Measurements from ENCODE around the gene WFIKKN2. TPM values are rescaled to one million over a fixed set of nuclear protein-coding genes. Genes with fewer than 3 reads are reported as not detected.

Gene WFIKKN2
- total and polyA plus RNA-seq, 2 of the 13 experiments (the other 11 are each of a cell fraction or from before 2014, with no cell fraction given), result not detected

GRCh38 chr17:50844117-50844700 lies 8.8 kb downstream of the WFIKKN2 start (continued):
- TF ChIP-seq HINFP (CRISPR knock-in tag; IDR thresholded peaks at IDR 0.05; ENCODE audit: low read depth) (no peak), U2AF1 (optimal IDR thresholded peaks at IDR 0.05; ENCODE audit: low read depth, low read length) (no peak), MBD4 (IDR thresholded peaks at IDR 0.05; ENCODE audit: borderline replicate concordance, low read length) (no peak), MED1 (CRISPR knock-in tag; IDR thresholded peaks at IDR 0.05) (peak; percentile 83), ETV5 (CRISPR knock-in tag; IDR thresholded peaks at IDR 0.05; ENCODE audit: borderline replicate concordance) (peak; percentile 72; the same call in 1 of the 2 replicates), SP5 (CRISPR knock-in tag; IDR thresholded peaks at IDR 0.05; ENCODE audit: borderline replicate concordance, low read depth) (peak; percentile 36; the same call in 1 of the 2 replicates), ELK4 (CRISPR knock-in tag; IDR thresholded peaks at IDR 0.05; ENCODE audit: borderline replicate concordance) (no peak), HES4 (CRISPR knock-in tag; IDR thresholded peaks at IDR 0.05; ENCODE audit: borderline replicate concordance) (no peak), POLR2A (IDR thresholded peaks at IDR 0.05; ENCODE audit: insufficient read depth in 1 of 2, low read depth in 2 of 2, low read length in 2 of 2) (peak in 1 of 2 experiments; percentile 47; a peak in 1 of 4 replicates), ZSCAN12 (CRISPR knock-in tag; IDR thresholded peaks at IDR 0.05) (no peak), NFE2L1 (CRISPR knock-in tag; IDR thresholded peaks at IDR 0.05; ENCODE audit: borderline replicate concordance) (no peak), KLF6 (CRISPR knock-in tag; IDR thresholded peaks at IDR 0.05) (0 out of 2 replicates have a peak, but pooled peaks have one; percentile 23), ZNF674 (CRISPR knock-in tag; IDR thresholded peaks at IDR 0.05; ENCODE audit: low read depth) (no peak), MBNL3 (CRISPR knock-in tag; conservative IDR thresholded peaks at IDR 0.05) (no peak), ZKSCAN1 (IDR thresholded peaks at IDR 0.05; ENCODE audit: low read length) (no peak), TOE1 (CRISPR knock-in tag; IDR thresholded peaks at IDR 0.05) (no peak)
- TF ChIP-seq, protein P1, sequence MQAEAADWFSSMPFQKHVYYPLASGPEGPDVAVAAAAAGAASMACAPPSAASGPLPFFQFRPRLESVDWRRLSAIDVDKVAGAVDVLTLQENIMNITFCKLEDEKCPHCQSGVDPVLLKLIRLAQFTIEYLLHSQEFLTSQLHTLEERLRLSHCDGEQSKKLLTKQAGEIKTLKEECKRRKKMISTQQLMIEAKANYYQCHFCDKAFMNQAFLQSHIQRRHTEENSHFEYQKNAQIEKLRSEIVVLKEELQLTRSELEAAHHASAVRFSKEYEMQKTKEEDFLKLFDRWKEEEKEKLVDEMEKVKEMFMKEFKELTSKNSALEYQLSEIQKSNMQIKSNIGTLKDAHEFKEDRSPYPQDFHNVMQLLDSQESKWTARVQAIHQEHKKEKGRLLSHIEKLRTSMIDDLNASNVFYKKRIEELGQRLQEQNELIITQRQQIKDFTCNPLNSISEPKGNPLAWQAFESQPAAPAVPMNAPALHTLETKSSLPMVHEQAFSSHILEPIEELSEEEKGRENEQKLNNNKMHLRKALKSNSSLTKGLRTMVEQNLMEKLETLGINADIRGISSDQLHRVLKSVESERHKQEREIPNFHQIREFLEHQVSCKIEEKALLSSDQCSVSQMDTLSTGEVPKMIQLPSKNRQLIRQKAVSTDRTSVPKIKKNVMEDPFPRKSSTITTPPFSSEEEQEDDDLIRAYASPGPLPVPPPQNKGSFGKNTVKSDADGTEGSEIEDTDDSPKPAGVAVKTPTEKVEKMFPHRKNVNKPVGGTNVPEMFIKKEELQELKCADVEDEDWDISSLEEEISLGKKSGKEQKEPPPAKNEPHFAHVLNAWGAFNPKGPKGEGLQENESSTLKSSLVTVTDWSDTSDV (CRISPR knock-in tag; IDR thresholded peaks at IDR 0.05), result no peak
- TF ChIP-seq, protein P2, sequence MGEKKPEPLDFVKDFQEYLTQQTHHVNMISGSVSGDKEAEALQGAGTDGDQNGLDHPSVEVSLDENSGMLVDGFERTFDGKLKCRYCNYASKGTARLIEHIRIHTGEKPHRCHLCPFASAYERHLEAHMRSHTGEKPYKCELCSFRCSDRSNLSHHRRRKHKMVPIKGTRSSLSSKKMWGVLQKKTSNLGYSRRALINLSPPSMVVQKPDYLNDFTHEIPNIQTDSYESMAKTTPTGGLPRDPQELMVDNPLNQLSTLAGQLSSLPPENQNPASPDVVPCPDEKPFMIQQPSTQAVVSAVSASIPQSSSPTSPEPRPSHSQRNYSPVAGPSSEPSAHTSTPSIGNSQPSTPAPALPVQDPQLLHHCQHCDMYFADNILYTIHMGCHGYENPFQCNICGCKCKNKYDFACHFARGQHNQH (CRISPR knock-in tag; IDR thresholded peaks at IDR 0.05), result peak; percentile 64; the same call in 1 of the 2 replicates
- TF ChIP-seq, protein P3, sequence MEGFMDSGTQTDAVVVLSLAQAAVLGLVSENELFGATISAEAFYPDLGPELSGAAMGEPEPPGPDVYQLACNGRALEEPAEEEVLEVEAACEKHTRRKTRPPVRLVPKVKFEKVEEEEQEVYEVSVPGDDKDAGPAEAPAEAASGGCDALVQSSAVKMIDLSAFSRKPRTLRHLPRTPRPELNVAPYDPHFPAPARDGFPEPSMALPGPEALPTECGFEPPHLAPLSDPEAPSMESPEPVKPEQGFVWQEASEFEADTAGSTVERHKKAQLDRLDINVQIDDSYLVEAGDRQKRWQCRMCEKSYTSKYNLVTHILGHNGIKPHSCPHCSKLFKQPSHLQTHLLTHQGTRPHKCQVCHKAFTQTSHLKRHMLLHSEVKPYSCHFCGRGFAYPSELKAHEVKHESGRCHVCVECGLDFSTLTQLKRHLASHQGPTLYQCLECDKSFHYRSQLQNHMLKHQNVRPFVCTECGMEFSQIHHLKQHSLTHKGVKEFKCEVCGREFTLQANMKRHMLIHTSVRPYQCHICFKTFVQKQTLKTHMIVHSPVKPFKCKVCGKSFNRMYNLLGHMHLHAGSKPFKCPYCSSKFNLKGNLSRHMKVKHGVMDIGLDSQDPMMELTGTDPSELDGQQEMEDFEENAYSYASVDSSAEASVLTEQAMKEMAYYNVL (CRISPR knock-in tag; IDR thresholded peaks at IDR 0.05; ENCODE audit: borderline replicate concordance), result peak; percentile 78; the same call in 1 of the 2 replicates
- TF ChIP-seq, protein P4, sequence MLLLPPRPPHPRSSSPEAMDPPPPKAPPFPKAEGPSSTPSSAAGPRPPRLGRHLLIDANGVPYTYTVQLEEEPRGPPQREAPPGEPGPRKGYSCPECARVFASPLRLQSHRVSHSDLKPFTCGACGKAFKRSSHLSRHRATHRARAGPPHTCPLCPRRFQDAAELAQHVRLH (CRISPR knock-in tag; IDR thresholded peaks at IDR 0.05; ENCODE audit: borderline replicate concordance, low read depth), result no peak; the same call in 1 of the 2 replicates
